ENCODE results near the gene ABHD2.
"Not testable (repeated sequence)": the region's sequence is repeated elsewhere in the genome, so short reads cannot be mapped to it uniquely, and the experiment has no call there.

- not testable (repeated sequence) for TF ChIP-seq CTCF (IDR thresholded peaks at IDR 0.05 in 2 of 3, conservative IDR thresholded peaks at IDR 0.05 in 1 of 3; ENCODE audit: insufficient read depth in 2 of 3, low read depth in 1 of 3, low read length in 3 of 3); E2F6 (IDR thresholded peaks at IDR 0.05; ENCODE audit: borderline replicate concordance in 1 of 2, extremely low read depth in 1 of 2, insufficient read depth in 1 of 2, insufficient read length in 1 of 2, low read depth in 1 of 2, low read length in 1 of 2, poor library complexity in 1 of 2, severe bottlenecking in 1 of 2); ZFX (CRISPR knock-in tag; IDR thresholded peaks at IDR 0.05); ZBTB7A (IDR thresholded peaks at IDR 0.05; ENCODE audit: borderline replicate concordance, control insufficient read depth, low read depth, low read length); RBM39 (optimal IDR thresholded peaks at IDR 0.05; ENCODE audit: low read depth, low read length); AFF4 (CRISPR knock-in tag; IDR thresholded peaks at IDR 0.05)
These were observed 47.3 kb downstream of the ABHD2 start for GRCh38 chr15:89135387-89136077.
